PC-9 (cell line): Measurements from ENCODE around the gene CNTLN.

Experiments
- EZH2 ChIP-seq: fragments of 200-600 bp; sonication (generic); IDR thresholded peaks from 2 replicates; pipeline ENCODE4 v1.8.0; 2017; ENCODE audit warnings: antibody characterized with exemption, low read depth
- TF ChIP-seq, protein P1 (sequence below): fragments of 200-600 bp; sonication (generic); conservative IDR thresholded peaks from 2 replicates; pipeline ENCODE4 v1.6.1; 2017; ENCODE audit warnings: mixed run types, antibody characterized with exemption, mild to moderate bottlenecking, moderate library complexity

DNA sequence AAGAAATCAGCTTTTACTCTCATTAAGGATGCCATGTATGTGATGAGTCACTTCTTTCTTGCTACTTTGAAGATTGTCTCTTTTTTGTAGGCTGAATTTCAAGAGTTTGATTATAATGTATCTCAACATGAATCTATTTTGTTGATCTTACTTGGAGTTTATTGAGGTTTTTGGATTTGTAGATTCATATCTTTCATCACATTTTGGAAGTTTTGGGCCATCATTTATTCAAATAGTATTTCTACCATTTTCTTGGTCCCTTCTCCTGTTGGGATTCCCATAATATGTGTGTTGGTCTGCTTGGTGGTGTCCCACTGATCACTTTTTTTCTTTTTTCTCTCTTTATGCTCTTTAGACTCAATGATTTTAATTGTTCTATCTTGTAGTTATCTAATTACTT is 116.3 kb downstream of the CNTLN start:
- no peak for TF ChIP-seq EZH2
- TF ChIP-seq, protein P1, sequence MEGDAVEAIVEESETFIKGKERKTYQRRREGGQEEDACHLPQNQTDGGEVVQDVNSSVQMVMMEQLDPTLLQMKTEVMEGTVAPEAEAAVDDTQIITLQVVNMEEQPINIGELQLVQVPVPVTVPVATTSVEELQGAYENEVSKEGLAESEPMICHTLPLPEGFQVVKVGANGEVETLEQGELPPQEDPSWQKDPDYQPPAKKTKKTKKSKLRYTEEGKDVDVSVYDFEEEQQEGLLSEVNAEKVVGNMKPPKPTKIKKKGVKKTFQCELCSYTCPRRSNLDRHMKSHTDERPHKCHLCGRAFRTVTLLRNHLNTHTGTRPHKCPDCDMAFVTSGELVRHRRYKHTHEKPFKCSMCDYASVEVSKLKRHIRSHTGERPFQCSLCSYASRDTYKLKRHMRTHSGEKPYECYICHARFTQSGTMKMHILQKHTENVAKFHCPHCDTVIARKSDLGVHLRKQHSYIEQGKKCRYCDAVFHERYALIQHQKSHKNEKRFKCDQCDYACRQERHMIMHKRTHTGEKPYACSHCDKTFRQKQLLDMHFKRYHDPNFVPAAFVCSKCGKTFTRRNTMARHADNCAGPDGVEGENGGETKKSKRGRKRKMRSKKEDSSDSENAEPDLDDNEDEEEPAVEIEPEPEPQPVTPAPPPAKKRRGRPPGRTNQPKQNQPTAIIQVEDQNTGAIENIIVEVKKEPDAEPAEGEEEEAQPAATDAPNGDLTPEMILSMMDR, result no peak
